Heart left ventricle (tissue), 16 donors: ENCODE measurements around the gene ALDOC. TPM values are rescaled to one million over a fixed set of nuclear protein-coding genes. Genes with fewer than 3 reads are reported as not detected.

ENCODE experiments used
- ATAC-seq, 4 donors: fragments of 200-7000 bp; cut with Tn5 transposase; one replicate each; pipeline ENCODE4 v1.9.1; 2020 to 2022; ENCODE audit warnings: moderate library complexity in 4 of 4, mild to moderate bottlenecking in 3 of 4, moderate number of reproducible peaks in 1 of 4
- DNase-seq, 5 donors: peaks; one replicate each; pipeline ENCODE4 v3.0.0-alpha.2; 2020
- H3K27ac ChIP-seq, 12 donors: fragments of 200-600 bp; sonication (generic) in 4 of 12; one replicate each; pipeline versions ENCODE4 v1.5.0 to v1.8.0; 2016 to 2022; ENCODE audit warnings: mild to moderate bottlenecking in 2 of 12
- H3K27me3 ChIP-seq, 9 donors: fragments of 200-600 bp; sonication (generic) in 2 of 9; one replicate each; pipeline versions ENCODE4 v1.5.1 to v1.8.0; 2016 to 2022; ENCODE audit warnings: mild to moderate bottlenecking in 3 of 9
- H3K36me3 ChIP-seq, 9 donors: fragments of 200-600 bp; sonication (generic) in 2 of 9; one replicate each; pipeline versions ENCODE4 v1.5.0 to v1.8.0; 2018 to 2022; ENCODE audit warnings: mild to moderate bottlenecking in 2 of 9
- H3K4me1 ChIP-seq, 12 donors: fragments of 200-600 bp; sonication (generic) in 4 of 12; one replicate each; pipeline versions ENCODE4 v1.5.0 to v1.8.0; 2016 to 2022; ENCODE audit warnings: mild to moderate bottlenecking in 3 of 12
- H3K4me3 ChIP-seq, 12 donors: fragments of 200-600 bp; sonication (generic) in 4 of 12; one replicate each; pipeline versions ENCODE4 v1.5.0 to v1.8.0; 2017 to 2022; ENCODE audit warnings: mild to moderate bottlenecking in 9 of 12, moderate library complexity in 4 of 12
- H3K9me3 ChIP-seq, 12 donors: fragments of 200-600 bp; sonication (generic) in 4 of 12; one replicate each; pipeline versions ENCODE4 v1.5.0 to v1.8.0; 2016 to 2022; ENCODE audit warnings: mild to moderate bottlenecking in 1 of 12
- POLR2A ChIP-seq, 2 donors: fragments of 450-650 bp; IDR thresholded peaks; one replicate each; pipeline ENCODE4 v1.6.1; 2017; ENCODE audit warnings: antibody characterized with exemption in 2 of 2, mild to moderate bottlenecking in 2 of 2, moderate library complexity in 2 of 2
- WGBS, 4 donors: extraction: QIAGEN DNeasy Blood & Tissue Kit in 2 of 4; methylation state at CpG; one replicate each; pipeline versions ENCODE4 v1.1.5 to v1.1.7; 2013 to 2018; 5-methylcytosine and 5-hydroxymethylcytosine counted together
- intact Hi-C, 10 donors: fragments of 100-400 bp; cut with DNase I; formaldehyde crosslinking; loops; one replicate each; pipeline versions ENCODE4 v1.11.1 to v1.14.2; 2022
- long read RNA-seq, 3 donors: library from polyadenylated mRNA; unstranded; transcript quantifications; one replicate each; pipeline ENCODE4 v2.0.0, GENCODE V29; 2020 to 2021
- polyA plus RNA-seq, 2 donors: library from polyadenylated mRNA; stranded (reverse); fragments of 200-250 nt; gene quantifications; one replicate each; pipeline ENCODE4 v1.2.3, GENCODE V29; 2013
- total RNA-seq, 9 donors: library from RNA; depleted of rRNA in 2 of 9; stranded (reverse); fragments of >200 nt in 2 of 9; fragmentation: NEBNext Ultra II Directional in 3 of 9; extraction: Animal tissue kit (Norgen Biotek cat#: 25700) in 3 of 9; gene quantifications; one replicate each; pipeline versions ENCODE4 v1.1.0 to v1.2.4, GENCODE V29; 2016 to 2023
- TF ChIP-seq, protein P1 (sequence below), 12 donors: fragments of 200-600 bp; sonication (generic) in 4 of 12; IDR thresholded peaks; one replicate each; pipeline versions ENCODE4 v1.5.0 to v1.8.0; 2018 to 2022; ENCODE audit warnings: antibody characterized with exemption in 12 of 12, mild to moderate bottlenecking in 5 of 12
- donor health status: ischemic (EF 13 %, LVEDD 7.1; RV severe dilation, severe dysfunction).
- donor health status: healthy with polysubstance abuse.
- donor health status: DM: no; HTN: yes; CAD: no.
- donor health status: DM: no; HTN: no; CAD: no.
- donor health status: ischemic (EF 25% LVEDD 6.9; RV normal size, moderate dysfunction).
- donor health status: ischemic (EF 25% LVEDD 5.7; RV mildly dilated, moderate dysfunction).
- donor health status: healthy.
- donor health status: DM: yes; HTN: yes; CAD: no.
- donor health status: ischemic (EF 35%, LVEDD 5.7; RV mildly dilated, moderate dysfunction).
- donor health status: nonischemic (EF 11% LVEDD 7.7; RV severe dilation, severe dysfunction).
- donor health status: DM: yes; HTN: yes; CAD: no.
- donor health status: PGD.
- donor health status: ischemic (EF 29% LVEDD 5.4; RV normal size, mild dysfunction).
- donor health status: nonischemic (EF 23%, LVEDD 6.1; RV moderate dilation, normal function).

ALDOC gene
- total RNA-seq (100 to 1,000 TPM; 154 to 677 (median 224) TPM), polyA plus RNA-seq (100 to 1,000 TPM; 179 to 220 TPM)
- long read RNA-seq, donor 1, transcript ALDOC-203 (10 exons, 1,722 nt), result minor isoform, 22 of 202 reads
- long read RNA-seq, donor 1, transcript ALDOC-201 (9 exons, 1,982 nt), result major isoform, 112 of 202 reads
- long read RNA-seq, donor 1, partial matches to known transcripts, result 62 of 202 reads
- long read RNA-seq, donor 1, other reads (novel, unspliced or antisense), result 6 of 202 reads
- long read RNA-seq, donor 2, transcript ALDOC-203 (10 exons, 1,722 nt), result minor isoform, 19 of 201 reads
- long read RNA-seq, donor 2, transcript ALDOC-201 (9 exons, 1,982 nt), result major isoform, 158 of 201 reads
- long read RNA-seq, donor 2, partial matches to known transcripts, result 17 of 201 reads
- long read RNA-seq, donor 2, other reads (novel, unspliced or antisense), result 7 of 201 reads
- long read RNA-seq, donor 3, transcript ALDOC-201 (9 exons, 1,982 nt), result major isoform, 54 of 83 reads
- long read RNA-seq, donor 3, transcript ALDOC-203 (10 exons, 1,722 nt), result minor isoform, 6 of 83 reads
- long read RNA-seq, donor 3, partial matches to known transcripts, result 23 of 83 reads
- long read RNA-seq, donor 3, other reads (novel, unspliced or antisense), result 0 of 83 reads

DNA sequence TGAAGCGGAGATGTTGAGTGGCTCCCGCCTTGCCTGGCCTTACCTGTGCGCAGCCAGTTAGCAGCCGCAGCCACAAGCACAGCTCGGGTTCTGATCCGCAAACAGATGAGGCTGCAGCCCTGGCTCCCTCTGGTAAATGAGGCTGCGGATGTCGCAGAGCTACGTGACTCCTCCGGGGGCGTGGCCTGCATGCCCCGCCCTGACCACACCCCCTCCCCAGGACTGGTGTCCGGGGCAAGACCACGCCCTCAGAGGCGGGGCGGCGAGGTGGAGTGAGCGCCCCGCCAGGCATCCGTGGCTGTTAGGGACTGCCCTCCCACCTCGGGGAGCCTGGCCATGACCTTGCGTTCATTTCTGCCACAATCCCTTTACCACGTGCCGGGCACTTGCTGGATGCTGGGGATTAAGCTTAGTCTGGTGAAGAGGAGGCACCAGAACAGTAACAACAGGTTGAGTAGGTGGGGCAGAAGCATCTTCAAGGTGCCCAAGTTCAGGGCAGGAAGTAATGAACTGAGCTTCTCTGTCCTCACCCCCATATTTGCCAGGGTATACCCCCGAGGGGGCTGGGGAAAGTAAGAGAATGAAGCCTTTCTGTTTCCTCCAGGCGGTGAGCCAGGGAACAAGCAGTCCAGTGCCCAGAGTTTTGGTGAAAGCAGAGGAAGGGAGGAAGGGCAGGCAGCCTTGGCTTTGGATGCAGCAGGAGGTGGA lies at the start of gene ALDOC:
ALDOC (minus strand) TSS at position 138 of the 708 bp plus-strand sequence. CDS start 1,363 bp downstream, outside the sequence.
- Histone ChIP-seq H3K9me3 (no peaks in the 10 kb centered on the region), H3K4me1 (peaks cover 0 to 41% (median 16%) of the 10 kb centered on the region in 12 donors), H3K4me3 (peak within 1 kb of the TSS in 11 of 12 donors; percentile 21 to 56 (median 45)), H3K36me3 (peaks cover 0 to 12% (median 3%) of the 10 kb centered on the region in 9 donors), H3K27me3 (no peaks in the 10 kb centered on the region), H3K27ac (peak within 1 kb of the TSS in 10 of 12 donors; percentile 51 to 84 (median 72))
- DNase-seq, result peak; percentile 95 to 99 (median 98)
- intact Hi-C loops, result no loop called here
- 6 to 17% (median 9%) methylated on average over 6 to 26 of the region's 26 CpGs for WGBS, 4 donors
- ATAC-seq, result peak; percentile 87 to 94 (median 90)
- TF ChIP-seq, protein P1, sequence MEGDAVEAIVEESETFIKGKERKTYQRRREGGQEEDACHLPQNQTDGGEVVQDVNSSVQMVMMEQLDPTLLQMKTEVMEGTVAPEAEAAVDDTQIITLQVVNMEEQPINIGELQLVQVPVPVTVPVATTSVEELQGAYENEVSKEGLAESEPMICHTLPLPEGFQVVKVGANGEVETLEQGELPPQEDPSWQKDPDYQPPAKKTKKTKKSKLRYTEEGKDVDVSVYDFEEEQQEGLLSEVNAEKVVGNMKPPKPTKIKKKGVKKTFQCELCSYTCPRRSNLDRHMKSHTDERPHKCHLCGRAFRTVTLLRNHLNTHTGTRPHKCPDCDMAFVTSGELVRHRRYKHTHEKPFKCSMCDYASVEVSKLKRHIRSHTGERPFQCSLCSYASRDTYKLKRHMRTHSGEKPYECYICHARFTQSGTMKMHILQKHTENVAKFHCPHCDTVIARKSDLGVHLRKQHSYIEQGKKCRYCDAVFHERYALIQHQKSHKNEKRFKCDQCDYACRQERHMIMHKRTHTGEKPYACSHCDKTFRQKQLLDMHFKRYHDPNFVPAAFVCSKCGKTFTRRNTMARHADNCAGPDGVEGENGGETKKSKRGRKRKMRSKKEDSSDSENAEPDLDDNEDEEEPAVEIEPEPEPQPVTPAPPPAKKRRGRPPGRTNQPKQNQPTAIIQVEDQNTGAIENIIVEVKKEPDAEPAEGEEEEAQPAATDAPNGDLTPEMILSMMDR (IDR thresholded peaks at IDR 0.05), result no peak
- TF ChIP-seq POLR2A (IDR thresholded peaks at IDR 0.05), result peak; percentile 94 to 96

DNA sequence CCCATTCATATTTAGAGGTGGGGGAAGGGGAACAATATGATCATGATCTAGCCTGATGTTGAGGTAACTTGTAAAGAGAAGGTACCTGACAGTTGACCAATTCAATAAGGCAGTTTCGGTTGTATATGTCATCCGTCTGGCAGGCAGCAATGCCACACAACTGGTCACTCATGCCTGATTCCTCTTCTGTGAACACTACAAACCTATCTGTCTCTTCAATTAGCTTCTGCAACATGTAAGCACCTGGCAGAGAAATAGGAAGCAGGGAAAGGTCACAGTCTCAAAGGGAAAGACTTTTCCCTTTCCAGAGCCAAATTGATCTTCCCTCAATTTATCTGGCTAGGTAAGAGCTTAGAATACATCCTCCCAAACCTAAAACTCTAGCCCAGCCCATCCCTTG lies 47.5 kb upstream of the ALDOC start:
- peaks cover 2 to 99% (median 93%) of the 10 kb centered on the region in 9 donors for H3K36me3 ChIP-seq
- no peaks in the 10 kb centered on the region for H3K27me3 ChIP-seq
- no peak overlapping the region for H3K4me3 ChIP-seq
- TF ChIP-seq, protein P1 (IDR thresholded peaks at IDR 0.05), result no peak
- no peak for TF ChIP-seq POLR2A (IDR thresholded peaks at IDR 0.05)
- H3K27ac ChIP-seq, result peak overlapping the region in 8 of 12 donors; percentile 4 to 64 (median 27)
- peak in 2 of 4 donors; percentile 32 to 41 for ATAC-seq
- WGBS, 4 donors, result 81 to 93% (median 86%) methylated on average over 2 of the region's 2 CpGs
- H3K4me1 ChIP-seq, result peaks cover 0 to 16% (median 0%) of the 10 kb centered on the region in 12 donors
- intact Hi-C loops, result no loop called here
- no peaks in the 10 kb centered on the region for H3K9me3 ChIP-seq
- DNase-seq, result no peak

DNA sequence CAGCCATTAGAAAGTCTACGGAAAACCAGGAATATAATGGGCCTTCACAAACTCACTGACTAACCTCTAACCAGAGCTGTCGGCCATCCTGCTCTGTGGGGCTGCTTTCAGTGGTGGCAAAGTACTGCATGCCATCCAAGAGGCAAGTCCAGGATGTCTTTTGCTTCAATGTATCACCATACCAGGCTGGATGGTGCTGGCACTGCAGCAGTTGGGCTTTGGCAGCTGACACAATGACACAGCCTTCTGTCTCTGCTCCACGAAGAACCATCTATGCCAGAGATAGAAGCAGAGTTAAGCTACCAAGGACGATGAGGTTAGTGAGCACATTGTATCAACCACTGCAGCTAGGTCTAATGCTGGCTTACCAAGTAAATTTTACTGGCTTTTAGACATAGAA lies 47.0 kb upstream of the ALDOC start:
- 72 to 84% (median 79%) methylated on average over 4 of the region's 4 CpGs for WGBS, 4 donors

More for the DNA sequence above, 47.0 kb upstream of the ALDOC start:
- peak in 2 of 5 donors; percentile 33 to 43 for DNase-seq
- H3K4me3 ChIP-seq, result no peak overlapping the region
- H3K4me1 ChIP-seq, result peaks cover 0 to 16% (median 0%) of the 10 kb centered on the region in 12 donors
- H3K9me3 ChIP-seq, result no peaks in the 10 kb centered on the region
- peaks cover 2 to 99% (median 93%) of the 10 kb centered on the region in 9 donors for H3K36me3 ChIP-seq
- peak; percentile 79 to 87 (median 82) for ATAC-seq
- TF ChIP-seq POLR2A (IDR thresholded peaks at IDR 0.05), result no peak
- TF ChIP-seq, protein P1 (IDR thresholded peaks at IDR 0.05), result no peak
- intact Hi-C loops, result no loop called here
- H3K27ac ChIP-seq, result peak overlapping the region in 8 of 12 donors; percentile 4 to 64 (median 27)
- no peaks in the 10 kb centered on the region for H3K27me3 ChIP-seq
